ENCODE measurements around the gene SYTL2. TPM values are rescaled to one million over a fixed set of nuclear protein-coding genes. Genes with fewer than 3 reads are reported as not detected.
A peak's percentile ranks its signal among the peaks of the same experiment; 100 is the strongest.

SYTL2 gene
- total RNA-seq, 6 experiments from 2014 or later, result 23.2 to 39.5 (median 27.4) TPM

DNA sequence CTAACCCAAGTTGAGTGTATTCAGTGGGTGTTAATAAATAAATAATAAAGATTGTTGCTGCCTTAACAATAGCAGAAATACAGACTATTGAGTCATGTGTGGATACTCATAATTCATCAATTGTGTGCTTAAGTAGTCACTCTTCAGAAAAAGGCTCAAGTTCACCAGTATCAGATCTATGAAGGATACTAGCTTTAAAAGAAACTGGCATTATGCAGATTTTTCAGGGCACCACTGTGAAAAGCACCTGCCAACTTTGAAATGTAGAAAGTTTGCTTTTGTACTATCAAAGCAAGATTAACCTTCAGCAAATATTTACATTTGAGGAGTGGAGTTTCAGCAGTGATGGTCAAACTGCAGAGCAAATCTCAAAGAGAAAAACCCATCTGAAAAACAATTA, 20.1 kb upstream of the SYTL2 start:
- peaks cover 3% of the 10 kb centered on the region for H3K27me3 Mint-ChIP-seq (ENCODE audit: insufficient read depth)
- H3K27ac Mint-ChIP-seq, result no peak overlapping the region

DNA sequence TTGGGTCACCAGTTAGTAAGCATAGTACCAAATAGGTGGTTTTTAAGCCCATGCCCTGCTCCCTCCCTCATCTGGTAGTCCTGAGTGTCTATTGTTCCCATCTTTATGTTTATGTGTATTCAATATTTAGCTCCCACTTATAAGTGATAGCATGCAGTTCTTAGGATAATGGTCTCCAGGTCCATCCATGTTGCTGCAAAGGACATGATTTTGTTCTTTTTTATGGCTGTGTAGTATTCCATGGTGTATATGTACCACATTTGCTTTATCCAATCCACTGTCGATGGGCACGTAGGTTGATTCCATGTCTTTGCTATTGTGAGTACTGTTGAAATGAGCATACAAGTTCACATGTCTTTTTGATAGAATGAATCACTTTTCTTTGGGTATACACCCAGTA, 18.2 kb upstream of the SYTL2 start:
- H3K27me3 Mint-ChIP-seq (ENCODE audit: insufficient read depth), result peaks cover 3% of the 10 kb centered on the region

More for the DNA sequence above, 20.1 kb upstream of the SYTL2 start:
- no peak overlapping the region for H3K4me3 Mint-ChIP-seq
- no peak for DNase-seq
- H3K4me1 Mint-ChIP-seq (ENCODE audit: low read depth), result peaks cover 46% of the 10 kb centered on the region
- TF ChIP-seq, protein P1, sequence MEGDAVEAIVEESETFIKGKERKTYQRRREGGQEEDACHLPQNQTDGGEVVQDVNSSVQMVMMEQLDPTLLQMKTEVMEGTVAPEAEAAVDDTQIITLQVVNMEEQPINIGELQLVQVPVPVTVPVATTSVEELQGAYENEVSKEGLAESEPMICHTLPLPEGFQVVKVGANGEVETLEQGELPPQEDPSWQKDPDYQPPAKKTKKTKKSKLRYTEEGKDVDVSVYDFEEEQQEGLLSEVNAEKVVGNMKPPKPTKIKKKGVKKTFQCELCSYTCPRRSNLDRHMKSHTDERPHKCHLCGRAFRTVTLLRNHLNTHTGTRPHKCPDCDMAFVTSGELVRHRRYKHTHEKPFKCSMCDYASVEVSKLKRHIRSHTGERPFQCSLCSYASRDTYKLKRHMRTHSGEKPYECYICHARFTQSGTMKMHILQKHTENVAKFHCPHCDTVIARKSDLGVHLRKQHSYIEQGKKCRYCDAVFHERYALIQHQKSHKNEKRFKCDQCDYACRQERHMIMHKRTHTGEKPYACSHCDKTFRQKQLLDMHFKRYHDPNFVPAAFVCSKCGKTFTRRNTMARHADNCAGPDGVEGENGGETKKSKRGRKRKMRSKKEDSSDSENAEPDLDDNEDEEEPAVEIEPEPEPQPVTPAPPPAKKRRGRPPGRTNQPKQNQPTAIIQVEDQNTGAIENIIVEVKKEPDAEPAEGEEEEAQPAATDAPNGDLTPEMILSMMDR (IDR thresholded peaks at IDR 0.05), result no peak
- H3K36me3 Mint-ChIP-seq (ENCODE audit: low read depth), result peaks cover 15% of the 10 kb centered on the region; the same call in 1 of the 2 replicates
- peaks cover 4% of the 10 kb centered on the region; the same call in 1 of the 2 replicates for H3K9me3 Mint-ChIP-seq

DNA sequence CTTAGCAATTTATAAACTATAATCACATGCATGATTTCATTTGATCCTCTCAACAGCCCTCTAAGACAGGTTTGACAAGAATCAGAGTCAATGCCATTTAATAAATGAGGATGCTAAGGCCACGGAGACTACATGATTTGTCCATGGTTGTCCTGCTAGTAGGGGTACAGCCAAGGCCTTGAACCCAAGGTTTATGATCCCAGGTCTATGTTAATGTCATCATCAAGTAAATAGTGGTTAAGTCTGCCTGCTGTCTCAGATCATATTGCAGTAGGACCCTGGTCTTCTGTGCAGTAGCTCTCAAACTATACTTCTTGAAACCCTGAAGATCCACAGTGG, 17.7 kb upstream of the SYTL2 start:
- Mint-ChIP-seq H3K4me1 (ENCODE audit: low read depth) (peaks cover 61% of the 10 kb centered on the region), H3K4me3 (no peak overlapping the region), H3K9me3 (no peaks in the 10 kb centered on the region), H3K27ac (peak overlapping the region; percentile 9; the same call in 1 of the 2 replicates), H3K27me3 (ENCODE audit: insufficient read depth) (peaks cover 3% of the 10 kb centered on the region), H3K36me3 (ENCODE audit: low read depth) (0 out of 2 replicates have a peak, but pooled peaks cover 6% of the 10 kb centered on the region)
- DNase-seq, result no peak
- TF ChIP-seq, protein P1 (IDR thresholded peaks at IDR 0.05), result no peak

More for the DNA sequence above, 18.2 kb upstream of the SYTL2 start:
- Mint-ChIP-seq H3K27ac (peak overlapping the region; percentile 9; the same call in 1 of the 2 replicates), H3K4me1 (ENCODE audit: low read depth) (peaks cover 55% of the 10 kb centered on the region), H3K36me3 (ENCODE audit: low read depth) (0 out of 2 replicates have a peak, but pooled peaks cover 6% of the 10 kb centered on the region), H3K9me3 (no peaks in the 10 kb centered on the region), H3K4me3 (no peak overlapping the region)
- TF ChIP-seq, protein P1 (IDR thresholded peaks at IDR 0.05), result no peak
- DNase-seq, result no peak

DNA sequence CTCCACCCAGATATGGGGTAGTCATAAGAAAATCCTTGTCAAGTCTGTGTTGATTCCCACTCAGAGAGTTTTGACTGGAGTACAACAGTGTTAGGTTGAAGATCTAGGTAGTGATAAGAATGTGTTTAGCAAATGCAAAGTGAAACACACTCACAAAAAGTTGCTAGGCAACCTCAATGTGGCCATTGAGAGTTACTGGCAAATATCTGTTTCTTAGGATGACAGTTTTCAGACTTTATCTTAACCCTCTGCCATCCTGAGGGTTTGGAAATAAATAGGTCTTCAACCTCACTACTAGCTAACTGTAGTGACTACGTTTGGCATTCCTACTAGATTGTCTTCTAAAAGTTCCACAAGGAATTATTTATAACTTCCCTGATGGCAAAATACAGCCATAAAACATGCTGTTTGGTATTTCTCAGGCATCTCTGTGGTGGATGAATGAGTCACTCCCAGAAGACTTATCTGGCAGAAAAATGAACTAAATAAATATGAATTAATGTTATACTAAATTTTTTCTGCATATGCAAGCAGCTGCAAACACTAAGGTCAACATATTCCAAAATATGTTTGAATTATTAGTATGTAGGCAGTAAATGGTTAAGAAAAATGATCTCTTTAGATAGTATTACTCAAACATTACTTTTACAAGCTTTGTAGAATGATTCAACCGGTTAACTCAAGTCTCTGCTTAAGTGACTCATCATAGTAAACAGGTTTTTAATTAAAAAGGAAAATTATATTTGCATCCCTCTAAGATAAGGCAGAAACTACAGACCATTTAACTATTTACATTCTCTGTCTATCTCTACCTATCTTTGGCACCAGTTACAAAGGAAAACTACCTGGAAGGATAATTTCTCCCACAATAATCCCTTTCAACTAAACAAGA, 17.1 kb upstream of the SYTL2 start:
- H3K4me3 Mint-ChIP-seq, result peak overlapping the region; percentile 76
- H3K9me3 Mint-ChIP-seq, result no peaks in the 10 kb centered on the region
- H3K4me1 Mint-ChIP-seq (ENCODE audit: low read depth), result peaks cover 64% of the 10 kb centered on the region
- H3K27me3 Mint-ChIP-seq (ENCODE audit: insufficient read depth), result peaks cover 3% of the 10 kb centered on the region
- DNase-seq, result peak; percentile 95
- H3K36me3 Mint-ChIP-seq (ENCODE audit: low read depth), result 0 out of 2 replicates have a peak, but pooled peaks cover 8% of the 10 kb centered on the region
- TF ChIP-seq, protein P1 (IDR thresholded peaks at IDR 0.05), result no peak
- H3K27ac Mint-ChIP-seq, result peak overlapping the region; percentile 97

DNA sequence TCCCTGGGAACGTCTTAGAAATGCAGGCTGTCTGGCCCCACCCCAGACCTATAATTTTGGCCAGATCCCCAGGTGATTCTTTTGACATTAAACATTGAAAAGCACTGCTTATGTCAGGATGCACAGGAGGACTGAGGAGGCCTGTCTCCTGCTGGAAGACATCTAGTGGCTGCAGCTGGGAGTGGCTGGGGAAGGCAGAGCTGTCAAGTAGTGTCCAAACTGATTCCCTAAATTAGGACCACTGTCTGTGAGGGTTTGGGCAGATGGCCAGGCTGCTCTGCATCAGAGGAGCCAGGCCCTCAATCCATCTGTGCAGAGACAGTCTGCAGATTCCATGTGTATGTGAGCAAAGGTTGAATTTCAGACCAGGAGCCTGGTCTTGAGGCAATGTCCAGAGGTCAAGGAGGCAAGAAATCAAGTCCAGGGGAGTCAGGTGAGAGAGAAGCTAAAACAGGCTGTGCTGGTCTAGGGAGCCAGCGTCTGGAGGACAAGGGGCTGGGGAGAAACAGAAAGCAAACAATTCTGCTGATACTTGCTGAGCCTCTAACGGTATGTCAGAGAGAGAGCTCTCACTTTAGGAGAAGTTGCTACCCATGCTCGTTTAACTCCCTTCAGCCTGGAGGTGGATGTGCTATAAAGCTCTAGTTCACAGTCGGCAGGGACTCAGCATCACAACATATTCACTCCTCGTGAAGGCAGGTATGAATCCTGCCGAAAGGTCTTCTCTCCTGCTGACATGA, 15.3 kb upstream of the SYTL2 start:
- Mint-ChIP-seq H3K27ac (peak overlapping the region; percentile 97), H3K4me3 (peak overlapping the region; percentile 59), H3K9me3 (no peaks in the 10 kb centered on the region), H3K27me3 (ENCODE audit: insufficient read depth) (peaks cover 3% of the 10 kb centered on the region), H3K4me1 (ENCODE audit: low read depth) (peaks cover 75% of the 10 kb centered on the region), H3K36me3 (ENCODE audit: low read depth) (0 out of 2 replicates have a peak, but pooled peaks cover 11% of the 10 kb centered on the region)
- TF ChIP-seq, protein P1 (IDR thresholded peaks at IDR 0.05), result peak; percentile 78
- DNase-seq, result peak; percentile 25
